HL-60 (cell line): ENCODE measurements around the gene RSPH1.

ENCODE experiments used
- DNase-seq, 2 experiments: peaks; one replicate each; pipeline ENCODE4 v3.0.0-alpha.2; 2010 to 2020; ENCODE audit warnings: low read depth in 1 of 2, low spot score in 1 of 2
- H3K27ac ChIP-seq: fragments of 250-450 bp; sonication (Bioruptor Pico); replicated peaks from 2 replicates; pipeline ENCODE4 v1.5.1; 2020; ENCODE audit warnings: mild to moderate bottlenecking, moderate library complexity
- H3K27me3 ChIP-seq: fragments of 250-450 bp; sonication (Bioruptor Pico); 2 replicates; pipeline ENCODE4 v1.5.1; 2021; ENCODE audit warnings: mild to moderate bottlenecking, moderate library complexity; ENCODE audit not compliant: insufficient read depth, poor library complexity, severe bottlenecking
- H3K4me3 ChIP-seq: replicated peaks from 2 replicates; pipeline ENCODE4 v1.5.1; 2011; ENCODE audit warnings: mild to moderate bottlenecking, control low read depth, low read length; ENCODE audit not compliant: insufficient read depth
- GABPA ChIP-seq: IDR thresholded peaks from 2 replicates; pipeline ENCODE4 v1.6.1; 2012; ENCODE audit warnings: low read depth
- POLR2AphosphoS5 ChIP-seq: IDR thresholded peaks from 2 replicates; pipeline ENCODE4 v1.6.1; 2012; ENCODE audit warnings: low read depth
- SPI1 ChIP-seq: IDR thresholded peaks from 2 replicates; pipeline ENCODE4 v1.6.1; 2012; ENCODE audit warnings: low read depth, mild to moderate bottlenecking, borderline replicate concordance
- TF ChIP-seq, protein P1 (sequence below): IDR thresholded peaks from 2 replicates; pipeline ENCODE4 v1.6.1; 2012; ENCODE audit warnings: low read depth; ENCODE audit not compliant: insufficient replicate concordance
- TF ChIP-seq, protein P2 (sequence below): IDR thresholded peaks from one replicate; pipeline ENCODE4 v1.5.1; 2011; ENCODE audit warnings: low read length, control low read depth, inconsistent platforms; ENCODE audit not compliant: insufficient read depth

RSPH1 gene

DNA sequence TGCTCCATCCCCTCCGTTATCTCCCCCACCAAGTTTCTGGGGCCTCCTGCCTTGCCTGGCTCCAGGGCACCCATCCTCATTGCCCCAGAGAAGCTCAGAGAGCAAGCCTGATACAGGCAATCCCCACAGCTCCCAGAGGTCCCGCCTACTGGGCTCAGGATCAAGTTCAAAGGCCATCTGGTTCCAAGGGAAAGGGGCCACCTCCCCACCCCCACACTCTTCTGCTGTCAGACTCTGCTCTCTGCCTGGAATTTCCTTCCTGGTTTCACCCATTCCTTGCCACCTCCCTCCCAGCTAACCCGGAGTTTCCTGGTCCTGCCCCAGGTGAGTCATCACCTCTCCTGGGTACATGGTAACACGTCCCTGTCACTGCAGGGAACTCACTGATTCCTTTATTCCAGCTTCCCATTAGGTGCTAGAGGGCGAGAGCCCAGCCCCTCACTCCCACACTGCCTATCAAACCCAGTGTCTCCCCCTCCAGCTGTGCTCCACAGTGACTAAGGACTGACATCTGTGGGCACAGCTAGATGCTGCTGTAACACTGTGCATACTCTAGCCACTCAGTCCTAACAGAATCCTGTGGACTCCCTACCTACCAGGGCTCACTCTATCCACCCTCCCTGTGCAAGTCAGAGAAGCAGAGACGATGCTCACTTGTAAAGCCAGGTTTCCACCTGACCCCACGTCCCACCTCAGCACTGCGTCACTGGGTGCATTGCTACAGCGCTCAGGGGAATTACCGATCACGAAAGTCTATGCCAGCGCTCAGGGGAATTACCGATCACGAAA is 21.8 kb downstream of the RSPH1 start:
- H3K27me3 ChIP-seq: no peaks in the 10 kb centered on the region
- no peak for DNase-seq
- H3K27ac ChIP-seq: no peak overlapping the region
- TF ChIP-seq GABPA: no peak
- TF ChIP-seq, protein P1, sequence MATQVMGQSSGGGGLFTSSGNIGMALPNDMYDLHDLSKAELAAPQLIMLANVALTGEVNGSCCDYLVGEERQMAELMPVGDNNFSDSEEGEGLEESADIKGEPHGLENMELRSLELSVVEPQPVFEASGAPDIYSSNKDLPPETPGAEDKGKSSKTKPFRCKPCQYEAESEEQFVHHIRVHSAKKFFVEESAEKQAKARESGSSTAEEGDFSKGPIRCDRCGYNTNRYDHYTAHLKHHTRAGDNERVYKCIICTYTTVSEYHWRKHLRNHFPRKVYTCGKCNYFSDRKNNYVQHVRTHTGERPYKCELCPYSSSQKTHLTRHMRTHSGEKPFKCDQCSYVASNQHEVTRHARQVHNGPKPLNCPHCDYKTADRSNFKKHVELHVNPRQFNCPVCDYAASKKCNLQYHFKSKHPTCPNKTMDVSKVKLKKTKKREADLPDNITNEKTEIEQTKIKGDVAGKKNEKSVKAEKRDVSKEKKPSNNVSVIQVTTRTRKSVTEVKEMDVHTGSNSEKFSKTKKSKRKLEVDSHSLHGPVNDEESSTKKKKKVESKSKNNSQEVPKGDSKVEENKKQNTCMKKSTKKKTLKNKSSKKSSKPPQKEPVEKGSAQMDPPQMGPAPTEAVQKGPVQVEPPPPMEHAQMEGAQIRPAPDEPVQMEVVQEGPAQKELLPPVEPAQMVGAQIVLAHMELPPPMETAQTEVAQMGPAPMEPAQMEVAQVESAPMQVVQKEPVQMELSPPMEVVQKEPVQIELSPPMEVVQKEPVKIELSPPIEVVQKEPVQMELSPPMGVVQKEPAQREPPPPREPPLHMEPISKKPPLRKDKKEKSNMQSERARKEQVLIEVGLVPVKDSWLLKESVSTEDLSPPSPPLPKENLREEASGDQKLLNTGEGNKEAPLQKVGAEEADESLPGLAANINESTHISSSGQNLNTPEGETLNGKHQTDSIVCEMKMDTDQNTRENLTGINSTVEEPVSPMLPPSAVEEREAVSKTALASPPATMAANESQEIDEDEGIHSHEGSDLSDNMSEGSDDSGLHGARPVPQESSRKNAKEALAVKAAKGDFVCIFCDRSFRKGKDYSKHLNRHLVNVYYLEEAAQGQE: no peak
- no peak for TF ChIP-seq POLR2AphosphoS5
- TF ChIP-seq, protein P2, sequence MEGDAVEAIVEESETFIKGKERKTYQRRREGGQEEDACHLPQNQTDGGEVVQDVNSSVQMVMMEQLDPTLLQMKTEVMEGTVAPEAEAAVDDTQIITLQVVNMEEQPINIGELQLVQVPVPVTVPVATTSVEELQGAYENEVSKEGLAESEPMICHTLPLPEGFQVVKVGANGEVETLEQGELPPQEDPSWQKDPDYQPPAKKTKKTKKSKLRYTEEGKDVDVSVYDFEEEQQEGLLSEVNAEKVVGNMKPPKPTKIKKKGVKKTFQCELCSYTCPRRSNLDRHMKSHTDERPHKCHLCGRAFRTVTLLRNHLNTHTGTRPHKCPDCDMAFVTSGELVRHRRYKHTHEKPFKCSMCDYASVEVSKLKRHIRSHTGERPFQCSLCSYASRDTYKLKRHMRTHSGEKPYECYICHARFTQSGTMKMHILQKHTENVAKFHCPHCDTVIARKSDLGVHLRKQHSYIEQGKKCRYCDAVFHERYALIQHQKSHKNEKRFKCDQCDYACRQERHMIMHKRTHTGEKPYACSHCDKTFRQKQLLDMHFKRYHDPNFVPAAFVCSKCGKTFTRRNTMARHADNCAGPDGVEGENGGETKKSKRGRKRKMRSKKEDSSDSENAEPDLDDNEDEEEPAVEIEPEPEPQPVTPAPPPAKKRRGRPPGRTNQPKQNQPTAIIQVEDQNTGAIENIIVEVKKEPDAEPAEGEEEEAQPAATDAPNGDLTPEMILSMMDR: no peak
- no peak for TF ChIP-seq SPI1
- H3K4me3 ChIP-seq: no peak overlapping the region

GRCh38 chr21:42473498-42474042 is 22.5 kb downstream of the RSPH1 start:
- TF ChIP-seq, protein P1: no peak
- TF ChIP-seq GABPA: no peak
- TF ChIP-seq SPI1: no peak
- TF ChIP-seq, protein P2: no peak
- no peak for TF ChIP-seq POLR2AphosphoS5
- Histone ChIP-seq H3K27ac (no peak overlapping the region), H3K4me3 (no peak overlapping the region), H3K27me3 (no peaks in the 10 kb centered on the region)
- DNase-seq: no peak

DNA sequence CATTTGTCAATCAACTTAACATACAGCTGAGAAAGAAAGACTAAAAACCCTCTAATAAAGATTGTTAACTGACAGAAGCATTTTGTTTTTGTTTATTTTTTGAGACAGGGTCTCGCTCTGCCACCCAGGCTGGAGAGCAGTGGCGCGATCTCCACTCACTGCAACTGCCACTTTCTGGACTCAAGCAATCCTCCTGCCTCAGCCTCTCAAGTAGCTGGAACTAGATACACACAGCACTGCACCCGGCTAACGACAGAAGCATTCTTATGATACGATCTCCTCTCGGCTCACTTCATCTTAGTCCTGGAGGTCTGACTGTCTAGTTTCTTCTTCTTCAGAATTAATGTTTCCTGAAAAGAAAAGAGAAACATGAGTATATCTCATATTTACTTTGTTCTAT is 23.5 kb downstream of the RSPH1 start:
- TF ChIP-seq SPI1 (no peak), GABPA (no peak), POLR2AphosphoS5 (no peak)
- TF ChIP-seq, protein P1: no peak
- TF ChIP-seq, protein P2: no peak
- H3K27ac ChIP-seq: no peak overlapping the region

More for the DNA sequence above, 23.5 kb downstream of the RSPH1 start:
- Histone ChIP-seq H3K4me3 (no peak overlapping the region), H3K27me3 (no peaks in the 10 kb centered on the region)
- no peak for DNase-seq
